ENCODE measurements around the gene DHRSX.
"Not testable (repeated sequence)": the region's sequence is repeated elsewhere in the genome, so short reads cannot be mapped to it uniquely, and the experiment has no call there.

The DHRSX gene

DNA sequence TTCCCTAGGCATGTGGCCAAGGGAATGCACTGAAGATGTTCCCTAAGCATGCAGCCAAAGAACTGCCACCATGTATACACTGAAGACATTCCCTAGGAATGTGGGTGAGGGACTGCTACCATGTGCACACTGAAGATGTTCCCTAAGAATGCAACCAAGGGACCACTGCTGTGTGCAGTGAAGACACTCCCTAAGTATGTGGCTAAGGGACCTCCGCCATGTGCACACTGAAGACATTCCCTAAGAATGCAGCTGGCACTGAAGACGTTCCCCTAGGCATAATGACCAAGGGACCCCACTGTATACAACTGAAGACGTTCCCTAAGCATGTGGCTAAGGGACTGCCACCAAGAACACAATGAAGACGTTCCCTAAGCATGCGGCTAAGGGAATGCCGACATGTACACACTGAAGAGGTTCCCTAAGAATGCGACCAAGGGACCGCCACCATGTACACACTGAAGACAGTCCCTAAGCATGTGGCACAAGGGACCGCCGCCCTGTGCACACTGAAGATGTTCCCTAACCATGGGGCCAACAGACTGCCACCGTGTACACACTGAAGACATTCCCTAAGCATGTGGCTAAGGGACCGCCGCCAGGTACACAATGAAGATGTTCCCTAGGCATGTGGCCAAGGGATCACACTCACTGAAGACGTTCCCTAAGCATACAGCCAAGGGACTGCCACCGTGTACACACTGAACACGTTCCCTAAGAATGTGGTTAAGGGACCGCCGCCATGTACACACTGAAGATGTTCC is 25.6 kb downstream of the DHRSX start:
- peak; percentile 27 for DNase-seq (ENCODE audit: low spot score)

DNA sequence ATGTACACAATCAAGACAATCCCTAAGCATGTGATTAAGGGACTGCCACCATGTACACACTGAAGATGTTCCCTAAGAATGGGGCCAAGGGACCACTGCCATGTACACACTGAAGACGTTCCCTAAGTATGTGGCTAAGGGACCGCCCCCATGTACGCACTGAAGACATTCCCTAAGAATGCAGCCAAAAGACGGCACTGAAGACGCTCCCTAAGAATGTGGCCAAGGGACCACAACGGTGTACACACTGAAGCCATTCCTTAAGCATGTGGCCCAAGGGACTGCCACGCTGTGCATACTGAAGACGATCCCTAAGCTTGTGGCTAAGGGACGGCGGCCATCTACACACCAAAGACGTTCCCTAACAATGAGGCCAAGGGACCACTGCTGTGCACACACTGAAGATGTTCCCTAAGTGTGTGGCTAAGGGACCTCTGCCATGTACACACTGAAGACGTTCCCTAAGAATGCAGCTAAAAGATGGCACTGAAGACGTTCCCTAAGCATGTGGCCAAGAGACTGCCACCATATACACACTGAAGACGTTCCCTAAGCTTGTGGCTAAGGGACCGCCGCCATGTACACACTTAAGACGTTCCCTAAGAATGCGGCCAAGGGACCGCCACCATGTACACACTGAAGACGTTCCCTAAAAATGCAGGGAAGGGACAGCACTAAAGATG is 26.4 kb downstream of the DHRSX start:
- peak; percentile 40 for DNase-seq (ENCODE audit: low spot score)

DNA sequence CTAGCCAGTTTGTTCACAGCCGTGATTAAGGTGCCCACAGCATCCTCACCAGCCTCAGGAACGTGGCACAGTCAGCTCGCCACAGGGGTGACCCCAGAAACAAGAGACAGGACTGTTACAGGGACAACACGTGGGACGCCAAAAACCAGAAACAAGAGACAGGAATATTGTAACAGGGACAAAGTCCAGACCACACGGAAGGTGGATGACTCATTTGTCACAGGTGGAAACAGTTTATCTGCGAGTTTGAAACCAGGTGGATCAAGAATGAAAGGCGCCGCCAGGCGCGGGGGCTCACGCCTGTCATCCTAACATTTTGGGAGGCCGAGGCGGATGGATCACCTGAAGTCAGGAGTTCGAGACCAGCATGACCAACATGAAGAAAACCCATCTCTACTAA is 27.7 kb downstream of the DHRSX start:
- DNase-seq (ENCODE audit: low spot score): peak; percentile 16

DNA sequence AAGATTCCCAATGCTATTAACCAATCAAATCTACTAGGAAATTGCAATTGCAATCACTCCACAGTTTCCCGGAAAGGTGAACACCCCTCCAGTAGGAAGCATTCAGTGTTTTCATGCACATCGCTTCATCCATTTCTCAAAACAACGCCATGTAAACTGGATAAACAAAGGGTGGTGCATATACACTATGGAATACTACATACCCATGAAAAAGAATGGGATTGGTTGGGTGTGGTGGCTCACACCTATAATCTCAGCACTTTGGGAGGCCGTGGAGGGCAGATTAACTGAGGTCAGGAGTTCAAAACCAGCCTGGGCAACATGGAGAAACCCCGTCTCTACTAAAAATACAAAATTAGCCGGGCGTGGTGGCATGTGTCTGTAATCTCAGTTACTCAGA is 29.1 kb downstream of the DHRSX start:
- no peak for DNase-seq (ENCODE audit: low spot score)

DNA sequence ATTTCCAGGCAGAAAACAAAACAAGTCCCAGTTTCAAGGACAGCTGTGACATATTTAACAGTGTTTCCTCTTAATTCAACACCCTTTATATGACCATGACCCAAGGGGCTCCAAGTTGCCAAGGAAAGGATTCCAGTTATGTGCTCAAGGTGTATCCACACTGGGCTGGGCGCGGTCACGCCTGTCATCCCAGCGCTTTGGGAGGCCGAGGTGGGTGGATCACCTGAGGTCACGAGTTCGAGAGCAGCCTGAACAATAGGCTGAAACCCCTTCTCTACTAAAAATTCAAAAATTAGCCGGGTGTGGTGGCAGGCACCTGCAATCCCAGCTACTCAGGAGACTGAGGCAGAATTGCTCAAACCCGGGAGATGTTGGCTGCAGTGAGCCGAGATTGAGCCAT is 29.6 kb downstream of the DHRSX start:
- DNase-seq (ENCODE audit: low spot score): not testable (repeated sequence)

DNA sequence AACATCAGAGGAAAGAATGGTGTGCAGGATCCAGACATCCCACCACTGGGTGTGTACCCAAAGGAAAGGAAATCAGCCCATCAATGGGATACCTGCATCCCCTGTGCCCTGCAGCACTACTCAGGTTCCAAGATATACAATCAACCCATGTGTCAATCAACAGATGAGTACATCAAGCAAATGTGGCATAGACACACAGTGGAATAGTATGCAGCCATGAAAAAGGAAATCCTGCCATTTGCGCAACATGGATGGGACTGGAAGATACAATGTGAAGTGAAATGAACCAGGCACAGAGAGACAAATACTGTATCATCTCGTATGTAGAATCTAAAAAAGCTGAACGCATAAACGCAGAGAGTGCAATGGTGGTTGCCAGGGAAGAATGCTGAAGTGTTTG is 30.9 kb downstream of the DHRSX start:
- not testable (repeated sequence) for DNase-seq (ENCODE audit: low spot score)

DNA sequence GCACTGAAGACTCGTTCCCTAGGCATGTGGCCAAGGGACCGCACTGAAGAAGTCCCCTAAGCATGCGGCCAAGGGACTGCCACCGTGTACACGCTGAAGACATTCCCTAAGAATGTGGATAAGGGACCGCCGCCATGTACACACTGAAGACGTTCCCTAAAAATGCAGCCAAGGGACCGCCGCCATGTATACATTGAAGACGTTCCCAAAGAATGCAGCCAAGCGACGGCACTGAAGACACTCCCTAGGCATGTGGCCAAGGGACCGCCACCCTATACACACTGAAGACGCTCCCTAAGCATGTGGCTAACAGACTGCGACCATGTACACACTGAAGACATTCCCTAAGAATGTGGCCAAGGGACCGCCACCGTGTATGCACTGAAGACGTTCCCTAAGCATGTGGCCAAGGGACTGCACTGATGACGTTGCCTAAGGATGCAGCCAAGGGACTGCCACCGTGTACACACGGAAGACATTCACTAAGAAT is 31.5 kb downstream of the DHRSX start:
- DNase-seq (ENCODE audit: low spot score): no peak

DNA sequence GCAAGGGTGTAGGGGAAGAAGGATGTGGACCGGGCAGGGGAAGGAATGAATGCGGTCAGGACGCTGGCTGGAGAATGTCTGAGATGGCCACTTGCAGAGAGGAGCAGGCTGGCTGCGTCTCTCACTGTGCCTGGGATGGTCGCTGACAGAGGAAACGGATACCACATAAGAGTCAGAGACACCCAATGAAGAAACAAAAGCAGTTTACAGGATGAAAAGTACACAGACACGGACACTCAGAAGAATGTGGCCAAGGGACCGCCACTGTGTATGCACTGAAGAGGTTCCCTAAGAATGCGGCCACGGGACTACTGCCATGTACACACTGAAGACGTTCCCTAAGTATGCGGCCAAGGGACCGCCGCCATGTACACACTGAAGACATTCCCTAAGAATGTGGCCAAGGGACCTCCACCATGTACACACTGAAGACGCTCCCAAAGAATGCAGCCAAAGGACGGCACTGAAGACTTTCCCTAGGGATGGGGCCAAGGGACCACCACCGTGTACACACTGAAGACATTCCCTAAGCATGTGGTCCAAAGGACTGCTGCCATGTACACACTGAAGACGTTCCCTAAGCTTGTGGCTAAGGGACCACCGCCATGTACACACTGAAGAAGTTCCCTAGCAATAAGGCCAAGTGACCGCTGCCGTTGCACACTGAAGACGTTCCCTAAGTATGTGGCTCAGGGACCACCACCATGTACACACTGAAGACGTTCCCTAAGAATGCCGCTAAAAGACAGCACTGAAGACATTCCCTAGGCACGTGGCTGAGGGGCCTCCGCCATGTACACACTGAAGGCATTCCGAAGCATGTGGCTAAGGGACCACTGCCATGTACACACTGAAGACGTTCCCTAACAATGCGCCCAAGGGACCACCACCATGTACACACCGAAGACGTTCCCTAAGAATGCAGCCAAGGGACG is 32.2 kb downstream of the DHRSX start:
- no peak for DNase-seq (ENCODE audit: low spot score)

DNA sequence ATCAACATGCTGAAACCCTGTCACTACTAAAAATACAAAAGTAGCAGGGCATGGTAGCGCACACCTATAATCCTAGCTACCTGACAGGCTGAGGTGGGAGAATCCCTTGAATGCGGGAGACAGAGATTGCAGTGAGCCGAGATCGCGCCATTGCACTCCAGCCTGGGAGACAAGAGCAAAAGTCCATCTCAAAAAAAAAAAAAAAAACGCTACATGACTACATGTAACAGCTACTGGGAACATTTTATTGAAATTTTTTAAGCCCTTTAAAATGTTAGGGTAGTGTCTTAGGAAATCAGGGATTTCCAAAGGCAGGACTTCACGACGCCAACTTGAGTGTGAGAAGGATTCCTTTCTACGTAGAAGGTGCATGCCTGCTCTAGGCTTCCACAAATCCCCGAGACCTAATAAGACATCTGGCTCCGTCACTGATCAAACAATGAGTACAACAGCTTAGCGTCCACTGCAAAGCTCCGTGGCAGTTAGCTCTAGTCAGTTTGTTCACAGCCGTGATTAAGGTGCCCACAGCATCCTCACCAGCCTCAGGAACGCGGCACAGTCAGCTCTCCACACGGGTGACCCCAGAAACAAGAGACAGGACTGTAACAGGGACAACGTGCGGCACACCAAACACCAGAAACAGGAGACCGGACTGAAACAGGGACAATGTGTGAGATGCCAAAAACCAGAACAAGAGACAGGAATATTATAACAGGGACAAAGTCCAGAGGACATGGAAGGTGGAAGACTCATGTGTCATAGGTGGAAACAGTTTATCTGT is 33.7 kb downstream of the DHRSX start:
- DNase-seq (ENCODE audit: low spot score): no peak

DNA sequence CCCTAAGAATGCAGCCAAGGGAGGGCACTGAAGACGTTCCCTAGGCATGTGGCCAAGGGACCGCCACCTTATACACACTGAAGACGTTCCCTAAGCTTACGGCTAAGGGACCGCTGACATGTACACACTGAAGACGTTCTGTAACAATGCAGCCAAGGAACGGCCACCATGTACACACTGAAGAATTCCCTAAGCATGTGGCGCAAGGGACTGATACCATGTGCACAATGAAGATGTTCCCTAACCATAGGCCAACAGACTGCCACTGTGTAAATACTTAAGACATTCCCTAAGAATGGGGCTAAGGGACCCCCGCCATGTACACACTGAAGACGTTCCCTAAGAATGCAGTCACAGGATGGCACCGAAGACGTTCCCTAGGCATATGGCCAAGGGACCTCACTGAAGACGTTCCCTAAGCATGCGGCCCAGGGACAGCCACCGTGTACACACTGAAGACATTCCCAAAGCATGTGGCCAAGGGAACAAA is 36.1 kb downstream of the DHRSX start:
- DNase-seq (ENCODE audit: low spot score): no peak

DNA sequence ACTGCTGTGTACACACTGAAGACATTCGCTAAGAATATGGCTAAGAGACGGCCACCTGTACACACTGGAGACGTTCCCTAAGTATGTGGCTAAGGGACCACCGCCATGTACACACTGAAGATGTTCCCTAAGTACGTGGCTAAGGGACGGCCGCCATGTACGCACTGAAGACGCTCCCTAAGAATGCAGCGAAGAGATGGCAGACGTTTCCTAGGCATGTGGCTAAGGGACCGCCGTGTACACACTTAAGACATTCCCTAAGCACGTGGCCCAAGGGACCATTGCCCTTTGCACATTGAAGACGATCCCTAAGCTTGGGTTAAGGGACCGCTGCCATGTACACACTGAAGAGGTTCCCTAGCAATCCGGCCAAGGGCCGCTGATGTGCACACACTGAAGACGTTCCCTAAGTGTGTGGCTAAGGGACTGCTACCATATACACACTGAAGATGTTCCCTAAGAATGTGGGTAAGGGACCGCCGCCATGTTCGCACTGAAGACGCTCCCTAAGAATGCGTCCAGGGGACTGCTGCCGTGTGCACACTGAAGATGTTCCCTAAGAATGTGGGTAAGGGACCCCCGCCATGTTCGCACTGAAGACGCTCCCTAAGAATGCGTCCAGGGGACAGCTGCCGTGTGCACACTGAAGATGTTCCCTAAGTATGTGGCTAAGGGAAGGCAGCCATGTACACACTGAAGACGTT is 36.7 kb downstream of the DHRSX start:
- no peak for DNase-seq (ENCODE audit: low spot score)

DNA sequence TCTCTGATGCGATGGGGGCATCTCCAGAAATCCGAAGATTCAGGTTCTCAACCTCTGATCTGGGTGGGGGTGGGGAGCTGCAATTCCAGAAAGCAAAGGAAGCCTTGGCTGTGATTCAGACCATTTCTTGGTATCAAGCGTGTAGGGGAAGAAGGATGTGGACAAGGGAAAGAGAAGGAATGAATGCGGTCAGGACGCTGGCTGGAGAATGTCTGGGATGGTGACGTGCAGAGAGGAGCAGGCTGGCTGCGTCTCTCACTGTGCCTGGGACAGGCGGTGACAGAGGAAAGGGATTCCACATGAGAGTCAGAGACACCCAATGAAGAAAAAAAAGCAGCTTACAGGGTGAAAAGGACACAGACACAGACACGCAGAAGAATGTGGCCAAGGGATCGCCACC is 37.3 kb downstream of the DHRSX start:
- DNase-seq (ENCODE audit: low spot score): not testable (repeated sequence)

DNA sequence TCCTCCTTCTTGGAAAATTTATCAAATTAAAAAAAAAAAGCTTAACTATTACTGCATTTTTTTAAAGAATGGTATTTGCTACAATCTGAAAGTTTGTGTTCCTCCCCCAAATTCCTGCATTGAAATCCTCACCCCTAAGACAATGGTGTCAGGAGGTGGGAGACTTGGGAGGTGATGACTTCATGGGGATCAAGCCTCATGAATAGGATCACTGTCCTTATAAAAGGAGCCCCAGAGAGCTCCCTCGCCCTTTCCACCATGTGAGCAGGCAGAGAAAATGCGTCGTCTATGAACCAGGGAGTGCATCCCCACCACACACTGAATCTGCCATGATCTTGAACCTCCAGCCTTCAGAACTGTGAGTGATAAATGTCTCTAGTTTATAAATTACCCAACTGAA is 38.0 kb downstream of the DHRSX start:
- DNase-seq (ENCODE audit: low spot score): no peak

DNA sequence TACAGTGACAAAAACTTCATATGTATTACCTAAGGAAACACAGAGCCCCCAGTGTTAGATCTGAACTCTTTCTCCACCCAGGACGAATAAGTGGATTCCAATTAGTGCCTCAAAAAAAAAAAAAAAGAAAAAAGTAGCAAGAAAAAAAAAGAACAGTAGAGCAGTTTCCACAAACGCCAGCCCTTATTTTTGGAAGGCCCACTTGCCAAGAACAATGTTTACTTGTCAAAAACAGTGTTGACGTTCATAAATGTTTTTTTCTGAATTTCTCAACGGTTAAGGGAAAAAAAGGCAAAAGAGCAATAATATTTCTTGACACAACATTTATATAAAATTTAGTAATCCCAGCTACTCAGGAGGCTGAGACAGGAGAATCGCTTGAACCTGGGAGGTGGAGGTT is 38.7 kb downstream of the DHRSX start:
- no peak for DNase-seq (ENCODE audit: low spot score)

DNA sequence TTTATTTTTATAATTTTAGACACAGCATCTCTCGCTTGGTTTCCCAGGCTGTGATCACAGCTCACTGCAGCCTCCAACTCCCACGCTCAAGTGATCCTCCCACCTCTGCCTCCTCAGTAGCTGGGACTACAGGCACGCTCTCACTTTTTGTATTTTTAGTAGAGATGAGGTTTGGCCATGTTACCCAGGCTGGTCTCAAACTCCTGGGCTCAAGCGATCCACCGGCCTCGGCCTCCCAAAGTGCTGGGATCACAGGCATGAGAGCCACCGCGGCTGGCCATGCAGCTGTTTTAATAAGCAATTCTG is 39.1 kb downstream of the DHRSX start:
- DNase-seq (ENCODE audit: low spot score): no peak

DNA sequence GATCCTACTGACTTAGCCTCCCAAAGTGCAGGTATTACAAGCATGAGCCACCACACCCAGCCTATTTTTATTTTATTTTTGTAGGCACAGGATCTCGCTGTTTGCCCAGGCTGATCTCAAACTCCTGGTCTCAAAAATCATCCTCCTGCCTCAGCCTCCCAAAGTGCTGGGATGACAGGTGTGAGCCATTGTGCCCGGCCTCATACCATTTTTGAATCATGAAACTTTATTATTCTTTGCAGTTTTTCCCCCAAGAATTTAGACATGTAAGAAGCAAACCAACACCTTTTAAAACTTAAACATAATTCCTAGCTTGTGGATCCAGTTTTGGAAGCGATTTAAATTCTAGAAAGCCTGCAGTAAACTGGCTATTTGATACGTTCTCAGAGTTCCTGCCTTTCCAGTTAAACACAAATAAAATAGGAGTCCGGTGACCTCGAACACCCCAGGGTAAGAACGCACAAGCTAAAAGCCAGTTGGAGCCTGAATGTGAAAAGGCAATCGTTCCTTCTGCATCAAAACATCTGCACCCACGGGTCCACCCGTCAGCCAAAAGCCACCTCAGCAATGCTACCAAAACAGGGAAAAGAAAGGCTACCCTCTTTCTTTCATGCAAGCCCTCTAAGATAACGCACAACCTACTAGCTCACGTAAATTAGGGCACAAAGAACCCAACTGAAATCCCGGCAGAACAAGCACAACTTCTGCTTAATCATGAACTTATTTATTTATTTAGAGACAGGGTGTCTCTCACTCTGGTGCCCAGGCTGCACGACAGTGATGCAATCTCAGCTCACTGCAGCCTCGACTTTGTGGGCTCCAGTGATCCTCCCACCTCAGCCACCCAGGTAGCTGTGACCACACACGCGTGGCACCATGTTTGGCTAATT is 39.7 kb downstream of the DHRSX start:
- DNase-seq (ENCODE audit: low spot score): not testable (repeated sequence)

DNA sequence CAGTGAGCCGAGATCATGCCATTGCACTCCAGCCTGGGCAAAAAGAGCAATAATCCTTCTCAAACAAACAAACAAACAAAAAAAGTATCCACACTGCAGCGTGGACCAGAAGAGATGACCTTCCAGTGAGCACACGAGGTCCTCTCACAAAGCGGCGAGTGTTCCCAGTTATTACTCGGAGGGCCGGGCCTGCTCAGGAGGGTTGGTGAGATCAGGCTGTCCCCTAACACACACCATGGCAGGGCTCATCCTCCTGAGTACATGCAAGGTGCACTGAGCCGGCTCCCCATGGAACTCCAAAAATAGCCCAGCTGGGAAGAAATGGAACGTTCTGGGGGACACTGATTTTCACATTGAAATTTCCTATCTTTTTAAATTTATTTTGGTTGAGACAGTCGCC is 40.7 kb downstream of the DHRSX start:
- not testable (repeated sequence) for DNase-seq (ENCODE audit: low spot score)

DNA sequence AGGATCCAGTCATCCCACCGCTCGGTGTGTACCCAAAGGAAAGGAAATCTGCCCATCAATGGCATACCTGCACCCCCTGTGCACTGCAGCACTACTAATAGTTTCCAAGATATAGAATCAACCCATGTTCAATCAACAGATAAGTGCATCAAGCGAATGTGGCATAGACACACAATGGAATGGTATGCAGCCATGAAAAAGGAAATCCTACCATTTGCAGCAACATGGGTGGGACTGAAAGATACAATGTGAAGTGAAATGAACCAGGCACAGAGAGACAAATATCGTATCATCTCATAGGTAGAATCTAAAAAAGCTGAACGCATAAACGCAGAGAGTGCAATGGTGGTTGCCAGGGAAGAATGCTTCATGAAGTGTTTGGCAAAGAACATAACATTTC is 42.5 kb downstream of the DHRSX start:
- no peak for DNase-seq (ENCODE audit: low spot score)

DNA sequence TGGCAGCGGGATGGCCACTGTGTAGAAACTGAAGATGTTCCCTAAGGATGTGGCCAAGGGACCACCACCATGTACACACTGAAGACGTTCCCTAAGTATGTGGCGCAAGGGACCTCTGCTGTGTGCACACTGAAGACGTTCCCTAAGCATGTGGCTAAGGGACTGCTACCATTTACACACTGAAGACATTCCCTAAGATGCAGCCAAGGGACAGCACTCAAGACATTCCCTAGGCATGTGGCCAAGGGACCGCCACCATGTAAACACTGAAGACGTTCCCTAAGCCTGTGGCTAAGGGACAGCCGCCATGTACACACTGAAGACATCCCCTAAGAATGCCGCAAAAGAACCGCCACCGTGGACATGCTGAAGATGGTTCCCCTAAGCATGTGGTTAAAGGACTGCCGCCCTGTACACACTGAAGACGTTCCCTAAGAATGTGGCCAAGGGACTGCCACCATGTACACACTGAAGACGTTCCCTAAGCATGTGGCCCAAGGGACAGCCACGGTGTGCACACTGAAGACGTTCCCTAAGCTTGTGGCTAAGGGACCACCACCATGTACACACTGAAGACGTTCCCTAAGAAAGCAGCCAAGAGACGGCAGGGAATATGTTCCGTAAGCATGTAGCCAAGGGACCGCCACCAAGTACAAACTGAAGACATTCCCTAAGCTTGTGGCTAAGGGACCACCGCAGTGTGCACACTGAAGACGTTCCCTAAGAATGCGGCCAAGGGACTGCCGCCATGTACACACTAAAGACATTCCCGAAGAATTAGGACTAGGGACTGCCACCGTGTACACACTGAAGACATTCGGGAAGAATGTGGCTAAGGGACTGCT is 43.3 kb downstream of the DHRSX start:
- no peak for DNase-seq (ENCODE audit: low spot score)

Measured in ecto neural progenitor cell (in vitro differentiated cells).